8988T (cell line): ENCODE data around the gene RNU2-1.
"Not testable (repeated sequence)": the region's sequence is repeated elsewhere in the genome, so short reads cannot be mapped to it uniquely, and the experiment has no call there.

Source experiments
- DNase-seq: peaks from one replicate; pipeline ENCODE4 v3.0.0; 2011

The RNU2-1 gene

GRCh38 chr17:43233877-43234276 is at the start of gene RNU2-1:
Gene RNU2-1, minus strand, starts transcription at chr17:43233977.
- DNase-seq: not testable (repeated sequence)

GRCh38 chr17:43272914-43273313 is 39.1 kb upstream of the RNU2-1 start:
- not testable (repeated sequence) for DNase-seq

GRCh38 chr17:43272483-43272882 is 38.7 kb upstream of the RNU2-1 start:
- DNase-seq: not testable (repeated sequence)

GRCh38 chr17:43270552-43271504 is 37.1 kb upstream of the RNU2-1 start:
- DNase-seq: not testable (repeated sequence)

GRCh38 chr17:43246456-43246855 is 12.7 kb upstream of the RNU2-1 start:
- not testable (repeated sequence) for DNase-seq

GRCh38 chr17:43240596-43241352 is 7.0 kb upstream of the RNU2-1 start:
- DNase-seq: not testable (repeated sequence)

GRCh38 chr17:43239597-43239996 is 5.8 kb upstream of the RNU2-1 start:
- not testable (repeated sequence) for DNase-seq

GRCh38 chr17:43233263-43233662 is 514 bp downstream of the RNU2-1 start:
- not testable (repeated sequence) for DNase-seq

- not testable (repeated sequence) for DNase-seq
Measured at GRCh38 chr17:43232021-43232699, 1.6 kb downstream of the RNU2-1 start.

GRCh38 chr17:43231205-43232020 is 2.4 kb downstream of the RNU2-1 start:
- not testable (repeated sequence) for DNase-seq

- DNase-seq: not testable (repeated sequence)
Measured at GRCh38 chr17:43228020-43228782, 5.6 kb downstream of the RNU2-1 start, which contains the start of gene CCDC200. Gene CCDC200, minus strand, starts transcription at chr17:43228623. Its CDS starts 69 bp downstream, at chr17:43228554.

GRCh38 chr17:43226393-43226792 is 7.4 kb downstream of the RNU2-1 start:
- no peak for DNase-seq

- no peak for DNase-seq
Measured at GRCh38 chr17:43224146-43224705, 9.6 kb downstream of the RNU2-1 start.

- DNase-seq: no peak
Measured at GRCh38 chr17:43220511-43221125, 13.2 kb downstream of the RNU2-1 start.

- DNase-seq: no peak
Measured at GRCh38 chr17:43219746-43220380, 13.9 kb downstream of the RNU2-1 start.

- DNase-seq: no peak
Measured at GRCh38 chr17:43219001-43219400, 14.8 kb downstream of the RNU2-1 start.

- no peak for DNase-seq
Measured at GRCh38 chr17:43217614-43218087, 16.1 kb downstream of the RNU2-1 start.

- DNase-seq: no peak
Measured at GRCh38 chr17:43216762-43217613, 16.8 kb downstream of the RNU2-1 start.

GRCh38 chr17:43216369-43216761 is 17.4 kb downstream of the RNU2-1 start:
- DNase-seq: no peak
